NCI-H2196 (cell line): ENCODE data around the gene HECTD2.
"Not testable (repeated sequence)": the region's sequence is repeated elsewhere in the genome, so short reads cannot be mapped to it uniquely, and the experiment has no call there.

Experiments used
- DNase-seq: peaks from one replicate; lab custom pipeline; 2025; ENCODE audit not compliant: unreplicated experiment; lab: John Stamatoyannopoulos, UW

Gene HECTD2

GRCh38 chr10:91412354-91413087, 2.4 kb downstream of the HECTD2 start:
- DNase-seq, result no peak

- DNase-seq, result no peak
Observed at GRCh38 chr10:91415816-91416215, 5.7 kb downstream of the HECTD2 start.

- no peak for DNase-seq
Observed at GRCh38 chr10:91416339-91416855, 6.3 kb downstream of the HECTD2 start.

- no peak for DNase-seq
Observed at GRCh38 chr10:91418416-91418815, 8.3 kb downstream of the HECTD2 start.

- DNase-seq, result no peak
Observed at GRCh38 chr10:91420868-91421267, 10.7 kb downstream of the HECTD2 start.

DNA sequence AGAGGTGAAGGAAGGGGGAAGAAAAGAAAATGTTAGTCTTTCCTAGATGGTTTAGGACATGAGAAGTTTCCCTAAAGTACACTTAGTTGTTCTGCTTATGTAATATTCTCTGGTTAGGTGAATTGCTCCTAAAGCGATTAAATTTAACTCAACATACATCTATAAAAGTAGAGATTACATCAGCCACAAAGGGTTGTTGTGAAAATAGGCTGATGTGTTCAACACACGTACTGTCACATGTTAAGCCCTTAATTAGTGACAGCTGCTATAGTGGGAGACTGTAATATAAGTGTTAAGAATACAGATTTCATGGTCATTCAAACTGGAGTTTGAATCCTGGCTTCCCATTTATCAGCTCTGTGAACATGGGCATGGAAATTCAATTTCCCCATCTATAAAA, 12.8 kb downstream of the HECTD2 start:
- no peak for DNase-seq

DNA sequence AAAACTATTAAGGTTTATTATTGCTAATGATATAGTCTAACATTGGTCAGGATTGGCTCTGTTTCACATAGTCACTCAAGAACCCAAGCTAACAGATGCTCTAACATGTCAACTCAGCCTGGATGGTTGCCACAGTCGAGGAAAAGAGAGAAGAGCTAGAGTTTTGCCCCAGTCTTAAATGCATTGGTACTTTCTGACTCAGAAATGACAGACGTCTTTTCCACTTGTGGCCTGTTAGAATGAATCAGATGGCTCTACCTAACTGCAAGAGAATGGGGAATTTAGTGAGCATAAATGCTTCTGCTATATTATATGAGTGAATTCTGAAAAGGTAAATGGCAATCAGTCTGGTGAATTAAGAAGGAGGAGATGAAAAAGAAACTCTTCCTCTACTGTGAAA, 13.9 kb downstream of the HECTD2 start:
- no peak for DNase-seq

- no peak for DNase-seq
Observed at GRCh38 chr10:91432175-91432574, 22.0 kb downstream of the HECTD2 start.

DNA sequence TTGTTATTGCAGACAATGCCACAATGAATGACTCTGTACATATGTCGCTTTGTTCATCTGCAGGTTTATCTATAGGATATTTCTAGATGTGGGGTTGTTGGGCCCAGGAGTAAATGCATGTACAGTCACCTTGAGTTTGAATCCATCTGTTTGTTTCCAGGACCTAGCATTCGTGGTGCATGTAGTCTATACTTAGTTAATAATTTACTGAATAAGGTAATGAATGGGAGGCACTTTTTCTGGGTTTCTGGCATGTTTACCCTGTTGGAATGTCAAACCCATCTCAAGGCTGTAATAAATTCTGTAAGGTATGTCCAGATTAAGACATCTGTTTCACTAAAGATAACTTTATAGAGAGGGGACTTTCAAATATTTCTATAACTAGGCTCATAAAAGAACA, 23.5 kb downstream of the HECTD2 start:
- DNase-seq, result no peak

- DNase-seq, result no peak
Observed at GRCh38 chr10:91434041-91434440, 23.9 kb downstream of the HECTD2 start.

DNA sequence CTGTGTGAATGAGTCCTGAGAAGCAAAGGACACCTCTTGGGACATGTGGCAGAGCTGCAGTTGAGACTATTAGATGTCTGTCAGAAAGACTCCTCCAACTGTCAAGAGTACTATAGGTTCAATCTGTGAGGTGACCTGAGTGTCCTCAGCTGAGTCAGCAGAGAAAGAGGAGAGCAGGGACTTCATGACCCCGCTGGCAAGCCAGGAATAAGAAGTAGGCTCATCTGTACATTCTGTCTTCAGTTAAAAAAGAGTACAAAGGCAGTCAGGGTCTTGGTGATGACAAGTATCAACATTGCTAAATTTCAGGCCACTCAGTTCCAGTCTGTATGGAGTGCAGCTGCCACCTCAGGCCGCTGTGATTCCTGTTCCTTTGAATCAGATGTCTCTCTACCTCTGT, 25.1 kb downstream of the HECTD2 start:
- DNase-seq, result no peak

GRCh38 chr10:91438228-91438627, 28.1 kb downstream of the HECTD2 start:
- DNase-seq, result not testable (repeated sequence)

DNA sequence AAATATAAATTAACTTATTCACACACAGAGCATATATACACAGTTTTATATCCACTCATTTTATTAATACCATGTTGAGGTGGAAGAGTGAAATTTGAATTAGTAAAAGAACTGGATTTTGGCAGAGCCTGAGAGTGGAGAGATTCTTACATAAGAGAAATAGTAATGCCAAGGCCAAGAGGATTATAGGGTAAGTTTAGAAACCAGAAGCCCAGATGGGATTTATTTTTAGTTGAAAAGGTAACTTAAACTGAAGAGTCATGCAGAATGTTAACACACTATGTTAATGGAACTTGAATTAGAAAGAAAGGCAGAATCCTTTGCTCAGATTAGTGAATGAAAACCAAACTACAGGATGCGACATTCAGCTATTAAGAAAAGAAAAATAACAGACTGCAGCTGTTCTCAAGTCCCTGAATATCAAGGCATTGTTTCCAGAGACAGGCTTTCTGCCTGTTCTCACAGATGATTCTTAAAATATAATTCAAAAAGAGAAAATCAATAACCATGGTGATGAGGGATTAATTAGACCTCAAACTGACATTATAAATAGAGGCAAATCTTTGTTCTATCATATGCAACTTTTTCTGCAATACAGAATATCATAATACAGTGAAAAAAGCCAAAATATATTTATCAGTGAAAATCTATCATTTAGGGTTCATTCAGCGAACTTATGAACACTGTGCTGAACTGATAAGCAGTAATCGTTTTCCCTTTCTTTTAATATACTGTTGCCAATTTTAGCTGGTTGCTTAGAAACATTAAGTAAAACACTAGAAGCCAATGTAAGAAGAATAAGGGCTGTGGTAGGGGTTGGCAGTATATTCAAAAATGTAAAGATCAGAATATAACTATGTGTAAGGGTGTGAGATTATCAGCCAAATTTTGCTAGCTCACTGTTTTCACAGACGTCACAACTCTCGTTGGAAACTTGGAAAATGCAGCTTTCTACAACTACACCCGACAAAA, 34.4 kb downstream of the HECTD2 start:
- DNase-seq, result no peak

GRCh38 chr10:91452063-91452462, 41.9 kb downstream of the HECTD2 start:
- DNase-seq, result no peak

DNA sequence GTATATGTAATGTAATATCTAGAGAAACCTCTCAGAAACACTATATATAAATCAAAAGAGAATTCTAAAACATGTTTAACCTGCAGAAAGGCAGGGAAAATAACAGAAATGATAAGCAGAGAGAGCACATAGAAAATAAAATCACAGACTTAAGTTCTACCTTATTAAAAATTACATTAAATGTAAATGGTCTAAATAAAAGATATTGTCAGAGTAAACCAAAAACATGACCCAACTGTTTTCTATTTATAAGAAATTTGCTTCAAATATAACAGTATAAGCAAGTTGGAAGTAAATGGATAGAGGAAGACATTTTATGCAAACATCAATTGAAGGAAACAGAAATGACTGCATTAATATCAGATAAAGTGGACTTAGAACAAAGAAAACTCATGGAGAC, 43.4 kb downstream of the HECTD2 start:
- DNase-seq, result no peak

- not testable (repeated sequence) for DNase-seq
Observed at GRCh38 chr10:91455135-91455534, 45.0 kb downstream of the HECTD2 start.

GRCh38 chr10:91460681-91461080, 50.5 kb downstream of the HECTD2 start:
- DNase-seq, result no peak

DNA sequence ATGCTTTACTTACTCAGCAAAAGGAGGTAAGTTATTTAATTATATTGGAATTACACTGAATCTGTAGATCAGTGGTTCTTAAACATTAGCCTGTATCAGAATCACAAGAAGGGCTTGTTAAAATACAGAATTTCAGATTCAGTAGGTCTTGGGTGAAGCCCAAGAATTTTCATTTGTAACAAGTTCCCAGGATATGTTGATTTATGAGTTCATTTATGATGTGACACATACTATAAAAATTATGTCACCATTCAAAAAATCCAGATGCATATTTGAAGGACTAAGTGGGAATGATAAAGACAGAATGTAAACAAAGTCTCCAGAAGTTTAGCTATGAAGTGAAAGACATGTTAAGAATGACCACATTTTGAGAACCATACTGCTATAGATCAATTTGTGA, 52.3 kb downstream of the HECTD2 start:
- no peak for DNase-seq

GRCh38 chr10:91464500-91464899, 54.4 kb downstream of the HECTD2 start:
- no peak for DNase-seq

GRCh38 chr10:91465261-91465660, 55.1 kb downstream of the HECTD2 start:
- no peak for DNase-seq

DNA sequence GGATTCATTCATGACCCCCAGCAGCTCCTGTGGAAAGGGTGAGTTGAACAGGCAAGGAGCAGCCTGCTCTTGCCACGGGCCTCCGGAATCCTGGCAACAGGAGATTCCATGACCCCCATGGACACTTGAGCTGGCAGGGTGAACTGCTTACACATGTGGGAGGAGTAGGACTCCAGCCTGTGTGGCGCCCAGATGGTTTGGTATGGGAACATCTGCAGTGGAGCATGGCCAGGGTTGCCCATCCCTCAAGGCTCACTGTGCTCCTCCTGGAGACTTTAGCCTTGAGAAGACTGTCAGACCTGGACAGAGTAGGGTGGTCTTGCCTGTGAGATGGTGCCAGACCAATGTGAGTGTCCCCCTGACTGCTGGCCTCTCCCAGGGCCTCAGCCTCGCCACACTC, 57.0 kb downstream of the HECTD2 start:
- DNase-seq, result no peak

DNA sequence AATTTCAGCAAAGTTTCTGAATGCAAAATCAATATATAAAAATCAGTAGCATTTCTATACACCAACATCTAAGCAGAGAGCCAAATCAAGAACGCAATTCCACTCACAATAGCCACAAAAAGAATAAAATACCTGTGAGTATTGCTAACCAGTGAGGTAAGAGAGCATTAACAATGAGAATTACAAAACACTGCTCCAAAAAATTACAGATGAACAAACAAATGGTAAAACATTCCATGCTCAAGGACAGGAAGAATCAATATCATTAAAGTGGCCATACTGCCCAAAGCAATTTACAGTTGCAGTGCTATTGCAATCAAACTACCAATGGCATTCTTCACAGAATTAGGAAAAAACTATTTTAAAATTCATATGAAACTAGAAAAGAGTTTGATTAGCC, 61.5 kb downstream of the HECTD2 start:
- no peak for DNase-seq
